ENCODE measurements around the gene SSC5D.

DNA sequence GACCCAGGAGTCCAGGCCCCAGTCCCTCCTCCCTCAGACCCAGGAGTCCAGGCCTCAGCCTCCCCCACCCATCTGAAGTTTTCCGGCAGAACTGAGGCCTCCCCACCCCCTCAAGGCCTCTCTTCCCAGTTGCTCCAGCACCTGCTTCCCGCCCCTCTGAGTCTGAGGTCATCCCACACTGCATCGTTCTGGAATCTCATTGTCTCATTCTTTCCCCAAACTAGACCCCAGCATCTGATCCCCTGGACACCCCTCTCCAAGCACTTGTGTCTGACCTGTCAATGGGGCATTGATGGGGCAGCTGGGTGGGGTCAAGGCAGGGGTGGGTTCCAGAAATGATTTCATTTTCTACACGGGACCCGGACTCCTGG, 49.5 kb downstream of the SSC5D start:
- TF ChIP-seq, protein P1, sequence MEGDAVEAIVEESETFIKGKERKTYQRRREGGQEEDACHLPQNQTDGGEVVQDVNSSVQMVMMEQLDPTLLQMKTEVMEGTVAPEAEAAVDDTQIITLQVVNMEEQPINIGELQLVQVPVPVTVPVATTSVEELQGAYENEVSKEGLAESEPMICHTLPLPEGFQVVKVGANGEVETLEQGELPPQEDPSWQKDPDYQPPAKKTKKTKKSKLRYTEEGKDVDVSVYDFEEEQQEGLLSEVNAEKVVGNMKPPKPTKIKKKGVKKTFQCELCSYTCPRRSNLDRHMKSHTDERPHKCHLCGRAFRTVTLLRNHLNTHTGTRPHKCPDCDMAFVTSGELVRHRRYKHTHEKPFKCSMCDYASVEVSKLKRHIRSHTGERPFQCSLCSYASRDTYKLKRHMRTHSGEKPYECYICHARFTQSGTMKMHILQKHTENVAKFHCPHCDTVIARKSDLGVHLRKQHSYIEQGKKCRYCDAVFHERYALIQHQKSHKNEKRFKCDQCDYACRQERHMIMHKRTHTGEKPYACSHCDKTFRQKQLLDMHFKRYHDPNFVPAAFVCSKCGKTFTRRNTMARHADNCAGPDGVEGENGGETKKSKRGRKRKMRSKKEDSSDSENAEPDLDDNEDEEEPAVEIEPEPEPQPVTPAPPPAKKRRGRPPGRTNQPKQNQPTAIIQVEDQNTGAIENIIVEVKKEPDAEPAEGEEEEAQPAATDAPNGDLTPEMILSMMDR (IDR thresholded peaks at IDR 0.05), result no peak
- TF ChIP-seq POLR2A (IDR thresholded peaks at IDR 0.05), result no peak
